ENCODE data around the gene LSAMP. TPM values are rescaled to one million over a fixed set of nuclear protein-coding genes. Genes with fewer than 3 reads are reported as not detected.

The LSAMP gene
- total RNA-seq, 1 experiment from 2014 or later = 0.90 TPM

DNA sequence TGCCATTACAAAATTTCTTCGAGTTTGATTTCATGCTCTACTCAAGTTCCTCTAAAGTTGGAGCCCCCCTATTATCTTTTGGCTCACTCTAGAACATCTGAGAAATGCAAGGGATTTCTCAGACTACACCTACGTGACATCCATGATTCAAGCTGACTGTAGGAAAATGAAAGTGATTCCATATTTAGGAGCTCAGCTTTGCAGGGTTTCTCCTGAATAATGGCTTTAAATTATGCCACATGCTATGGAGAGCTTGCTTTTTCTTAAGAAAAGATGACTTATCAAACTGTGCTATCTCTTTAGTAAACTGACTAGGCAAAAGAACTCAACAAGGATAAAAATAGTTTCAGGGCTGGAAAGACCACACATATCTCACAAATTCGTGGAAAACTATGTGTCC, 292.1 kb downstream of the LSAMP start:
- WGBS (ENCODE audit: extremely low coverage, insufficient read length, low lambda C conversion rate) = no CpG with 5 or more reads among the region's 3 CpGs
- Histone ChIP-seq H2AFZ (ENCODE audit: low read length) (no peak overlapping the region), H3K23me2 (ENCODE audit: insufficient read length, low read depth, low read length, poor library complexity, severe bottlenecking) (no peaks in the 10 kb centered on the region)

More for the DNA sequence above, 292.1 kb downstream of the LSAMP start:
- no peak overlapping the region for H2BK20ac ChIP-seq (ENCODE audit: low read depth, low read length, poor library complexity, severe bottlenecking)
- H2AK5ac ChIP-seq (ENCODE audit: insufficient read length, low read length) = no peak overlapping the region
- H3K79me1 ChIP-seq (ENCODE audit: insufficient read depth, low read depth, low read length, poor library complexity, severe bottlenecking) = no peaks in the 10 kb centered on the region
- no peak overlapping the region for H2BK120ac ChIP-seq (ENCODE audit: low read depth, low read length, poor library complexity, severe bottlenecking)
- Mint-ChIP-seq H3K27ac (no peak overlapping the region), H3K4me3 (no peak overlapping the region), H3K36me3 (ENCODE audit: insufficient read depth in 1 of 3, low read depth in 3 of 3) (no peaks in the 10 kb centered on the region), H3K9me3 (no peaks in the 10 kb centered on the region), H3K4me1 (peaks cover 20 to 32% of the 10 kb centered on the region in 2 experiments), H3K27me3 (ENCODE audit: low read depth) (no peaks in the 10 kb centered on the region)
- no peak overlapping the region for H4K91ac ChIP-seq (ENCODE audit: insufficient read length, low read depth, low read length)
- no peak overlapping the region for H3K4me2 ChIP-seq (ENCODE audit: insufficient read depth, insufficient read length, low read length)
- no peak overlapping the region for H3T11ph ChIP-seq (ENCODE audit: low read length)
- H3K18ac ChIP-seq (ENCODE audit: insufficient read length, low read depth, low read length) = no peak overlapping the region
- no peak overlapping the region for H3K23ac ChIP-seq (ENCODE audit: insufficient read length, low read depth, low read length)
- H3K4me1 ChIP-seq (ENCODE audit: insufficient read depth, low read length) = 0 out of 2 replicates have a peak, but pooled peaks cover 7% of the 10 kb centered on the region
- no peaks in the 10 kb centered on the region for H3K27me3 ChIP-seq (ENCODE audit: insufficient read depth, low read length)
- H2BK15ac ChIP-seq (ENCODE audit: low read depth, low read length) = no peak overlapping the region
- no peak for DNase-seq
- no peak overlapping the region for H3K9ac ChIP-seq (ENCODE audit: extremely low read depth, insufficient read length, low read length)
- H3K27ac ChIP-seq (ENCODE audit: insufficient read length, low read depth, low read length) = no peak overlapping the region
- H2BK12ac ChIP-seq (ENCODE audit: insufficient read length, low read depth, low read length) = no peak overlapping the region
- no peak overlapping the region for H3K56ac ChIP-seq (ENCODE audit: insufficient read length, low read depth, low read length)
- no peaks in the 10 kb centered on the region for H3K9me3 ChIP-seq (ENCODE audit: control insufficient read depth, low read depth, low read length)
- H3K14ac ChIP-seq (ENCODE audit: insufficient read depth, low read length) = no peak overlapping the region
- H2BK5ac ChIP-seq (ENCODE audit: insufficient read length, low read length) = no peak overlapping the region
- no peak overlapping the region for H3K4ac ChIP-seq (ENCODE audit: low read depth, low read length)
- TF ChIP-seq, protein P1, sequence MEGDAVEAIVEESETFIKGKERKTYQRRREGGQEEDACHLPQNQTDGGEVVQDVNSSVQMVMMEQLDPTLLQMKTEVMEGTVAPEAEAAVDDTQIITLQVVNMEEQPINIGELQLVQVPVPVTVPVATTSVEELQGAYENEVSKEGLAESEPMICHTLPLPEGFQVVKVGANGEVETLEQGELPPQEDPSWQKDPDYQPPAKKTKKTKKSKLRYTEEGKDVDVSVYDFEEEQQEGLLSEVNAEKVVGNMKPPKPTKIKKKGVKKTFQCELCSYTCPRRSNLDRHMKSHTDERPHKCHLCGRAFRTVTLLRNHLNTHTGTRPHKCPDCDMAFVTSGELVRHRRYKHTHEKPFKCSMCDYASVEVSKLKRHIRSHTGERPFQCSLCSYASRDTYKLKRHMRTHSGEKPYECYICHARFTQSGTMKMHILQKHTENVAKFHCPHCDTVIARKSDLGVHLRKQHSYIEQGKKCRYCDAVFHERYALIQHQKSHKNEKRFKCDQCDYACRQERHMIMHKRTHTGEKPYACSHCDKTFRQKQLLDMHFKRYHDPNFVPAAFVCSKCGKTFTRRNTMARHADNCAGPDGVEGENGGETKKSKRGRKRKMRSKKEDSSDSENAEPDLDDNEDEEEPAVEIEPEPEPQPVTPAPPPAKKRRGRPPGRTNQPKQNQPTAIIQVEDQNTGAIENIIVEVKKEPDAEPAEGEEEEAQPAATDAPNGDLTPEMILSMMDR (conservative IDR thresholded peaks at IDR 0.05) = no peak
- no peak overlapping the region for H4K8ac ChIP-seq (replicated peaks; ENCODE audit: insufficient read length, low read depth, low read length)
- no peaks in the 10 kb centered on the region for H3K79me2 ChIP-seq (ENCODE audit: insufficient read depth, low read length)
- H4K5ac ChIP-seq (ENCODE audit: insufficient read length, low read depth, low read length) = no peak overlapping the region
- no peaks in the 10 kb centered on the region for H4K20me1 ChIP-seq (ENCODE audit: control insufficient read depth, insufficient read depth, insufficient read length)
